ENCODE data around the gene C19orf25. TPM values are rescaled to one million over a fixed set of nuclear protein-coding genes. Genes with fewer than 3 reads are reported as not detected.

Gene C19orf25
- total and polyA plus RNA-seq, 2 donors (not counting 1 experiment from before 2014, with no cell fraction given): 34.2 to 68.3 TPM

GRCh38 chr19:1460033-1460995 lies 18.7 kb downstream of the C19orf25 start:
- Mint-ChIP-seq H3K27ac (no peak overlapping the region), H3K4me3 (no peak overlapping the region), H3K27me3 (peaks cover 17% of the 10 kb centered on the region), H3K9me3 (ENCODE audit: insufficient read depth) (no peaks in the 10 kb centered on the region), H3K4me1 (peaks cover 6% of the 10 kb centered on the region)
- Histone ChIP-seq H3K4me1 (ENCODE audit: control insufficient read depth in 2 of 2, insufficient read depth in 2 of 2, low read length in 2 of 2) (peaks cover 14 to 22% of the 10 kb centered on the region in 2 donors), H3K36me3 (replicated peaks in 1 of 2; ENCODE audit: control extremely low read depth in 1 of 2, control insufficient read depth in 1 of 2, extremely low read depth in 1 of 2, insufficient read depth in 2 of 2, low read length in 1 of 2) (no peaks in the 10 kb centered on the region), H3K4me3 (ENCODE audit: control extremely low read depth in 1 of 5, extremely low read depth in 1 of 5, insufficient read depth in 1 of 5, low read depth in 2 of 5, low read length in 4 of 5) (no peak overlapping the region), H3K27me3 (replicated peaks in 1 of 4; ENCODE audit: control extremely low read depth in 1 of 4, control insufficient read depth in 3 of 4, insufficient read depth in 4 of 4, low read length in 3 of 4) (peaks cover 0 to 38% (median 12%) of the 10 kb centered on the region in 4 experiments), H2AFZ (ENCODE audit: insufficient read depth, low read depth, low read length, poor library complexity, severe bottlenecking) (no peak overlapping the region), H4K20me1 (ENCODE audit: control insufficient read depth, insufficient read depth, low read length, poor library complexity, severe bottlenecking) (peaks cover 17% of the 10 kb centered on the region), H3K4me2 (replicated peaks; ENCODE audit: low read depth, low read length, poor library complexity, severe bottlenecking) (no peak overlapping the region), H3K27ac (ENCODE audit: low read length in 2 of 2) (no peak overlapping the region), H3K9ac (ENCODE audit: low read length) (no peak overlapping the region), H3K79me2 (ENCODE audit: control insufficient read depth, insufficient read depth, low read length) (no peaks in the 10 kb centered on the region), H3K9me3 (ENCODE audit: control extremely low read depth in 1 of 3, control insufficient read depth in 2 of 3, insufficient read depth in 1 of 3, low read length in 2 of 3) (peaks cover 0 to 17% (median 0%) of the 10 kb centered on the region in 3 donors)
- ChIA-PET CTCF (no interaction called here), POLR2A (no interaction called here)
- DNase-seq: no peak
- no peak for ATAC-seq (ENCODE audit: low read depth)
- TF ChIP-seq EZH2 (IDR thresholded peaks at IDR 0.05; ENCODE audit: borderline replicate concordance, insufficient read depth, low read depth, low read length, poor library complexity, severe bottlenecking) (no peak), CTCF (IDR thresholded peaks at IDR 0.05) (no peak)
- intact Hi-C loops (cut with micrococcal nuclease): no loop called here
- WGBS (ENCODE audit: insufficient coverage): 92% methylated on average over 35 of the region's 36 CpGs

GRCh38 chr19:1459479-1459878 lies 19.5 kb downstream of the C19orf25 start:
- intact Hi-C loops (cut with micrococcal nuclease): no loop called here
- ChIA-PET CTCF (no interaction called here), POLR2A (no interaction called here)
- TF ChIP-seq CTCF (IDR thresholded peaks at IDR 0.05) (no peak), EZH2 (IDR thresholded peaks at IDR 0.05; ENCODE audit: borderline replicate concordance, insufficient read depth, low read depth, low read length, poor library complexity, severe bottlenecking) (no peak)
- Histone ChIP-seq H3K9me3 (ENCODE audit: control extremely low read depth in 1 of 3, control insufficient read depth in 2 of 3, insufficient read depth in 1 of 3, low read length in 2 of 3) (peaks cover 0 to 17% (median 0%) of the 10 kb centered on the region in 3 donors), H3K79me2 (ENCODE audit: control insufficient read depth, insufficient read depth, low read length) (no peaks in the 10 kb centered on the region), H3K4me1 (ENCODE audit: control insufficient read depth in 2 of 2, insufficient read depth in 2 of 2, low read length in 2 of 2) (peaks cover 22 to 25% of the 10 kb centered on the region in 2 donors), H3K4me3 (ENCODE audit: control extremely low read depth in 1 of 5, extremely low read depth in 1 of 5, insufficient read depth in 1 of 5, low read depth in 2 of 5, low read length in 4 of 5) (no peak overlapping the region), H3K36me3 (replicated peaks in 1 of 2; ENCODE audit: control extremely low read depth in 1 of 2, control insufficient read depth in 1 of 2, extremely low read depth in 1 of 2, insufficient read depth in 2 of 2, low read length in 1 of 2) (no peaks in the 10 kb centered on the region), H2AFZ (ENCODE audit: insufficient read depth, low read depth, low read length, poor library complexity, severe bottlenecking) (no peak overlapping the region), H3K9ac (ENCODE audit: low read length) (no peak overlapping the region), H3K27ac (ENCODE audit: low read length in 2 of 2) (no peak overlapping the region), H3K4me2 (replicated peaks; ENCODE audit: low read depth, low read length, poor library complexity, severe bottlenecking) (no peak overlapping the region), H4K20me1 (ENCODE audit: control insufficient read depth, insufficient read depth, low read length, poor library complexity, severe bottlenecking) (peaks cover 12% of the 10 kb centered on the region), H3K27me3 (replicated peaks in 1 of 4; ENCODE audit: control extremely low read depth in 1 of 4, control insufficient read depth in 3 of 4, insufficient read depth in 4 of 4, low read length in 3 of 4) (peaks cover 0 to 33% (median 16%) of the 10 kb centered on the region in 4 experiments)
- no peaks in the 10 kb centered on the region for H3K9me3 Mint-ChIP-seq (ENCODE audit: insufficient read depth)
- WGBS (ENCODE audit: insufficient coverage): 92% methylated on average over 5 of the region's 9 CpGs
- ATAC-seq (ENCODE audit: low read depth) (no peak), DNase-seq (no peak)
- no peak overlapping the region for H3K4me3 Mint-ChIP-seq
- H3K4me1 Mint-ChIP-seq: peaks cover 10% of the 10 kb centered on the region
- H3K27me3 Mint-ChIP-seq: peaks cover 22% of the 10 kb centered on the region
- no peak overlapping the region for H3K27ac Mint-ChIP-seq

Measured in B cell (primary cell).